Measurements from ENCODE around the gene IDH3A. TPM values are rescaled to one million over a fixed set of nuclear protein-coding genes. Genes with fewer than 3 reads are reported as not detected.

IDH3A gene
- total RNA-seq, 1 donor from 2014 or later, result 46.7 TPM

- no peaks in the 10 kb centered on the region for H3K9me3 Mint-ChIP-seq (ENCODE audit: unreplicated experiment)
- H3K27me3 Mint-ChIP-seq (ENCODE audit: unreplicated experiment), result no peaks in the 10 kb centered on the region
- H3K36me3 Mint-ChIP-seq (ENCODE audit: unreplicated experiment), result peaks cover 9% of the 10 kb centered on the region
- DNase-seq (ENCODE audit: extremely low spot score, unreplicated experiment), result no peak
- peak overlapping the region; percentile 1 for H3K27ac Mint-ChIP-seq (ENCODE audit: unreplicated experiment)
- H3K4me1 Mint-ChIP-seq (ENCODE audit: unreplicated experiment), result peaks cover 17% of the 10 kb centered on the region
- TF ChIP-seq CTCF (IDR thresholded peaks at IDR 0.05), result no peak
- no peak overlapping the region for H3K4me3 Mint-ChIP-seq (ENCODE audit: unreplicated experiment)
Measured at GRCh38 chr15:78155355-78155939, 6.3 kb downstream of the IDH3A start.

- DNase-seq (ENCODE audit: extremely low spot score, unreplicated experiment), result no peak
- H3K27me3 Mint-ChIP-seq (ENCODE audit: unreplicated experiment), result no peaks in the 10 kb centered on the region
- no peak overlapping the region for H3K4me3 Mint-ChIP-seq (ENCODE audit: unreplicated experiment)
- H3K27ac Mint-ChIP-seq (ENCODE audit: unreplicated experiment), result peak overlapping the region; percentile 31
- peaks cover 12% of the 10 kb centered on the region for H3K4me1 Mint-ChIP-seq (ENCODE audit: unreplicated experiment)
- no peak for TF ChIP-seq CTCF (IDR thresholded peaks at IDR 0.05)
- peaks cover 10% of the 10 kb centered on the region for H3K36me3 Mint-ChIP-seq (ENCODE audit: unreplicated experiment)
- H3K9me3 Mint-ChIP-seq (ENCODE audit: unreplicated experiment), result no peaks in the 10 kb centered on the region
Measured at GRCh38 chr15:78156653-78157052, 7.5 kb downstream of the IDH3A start.

DNA sequence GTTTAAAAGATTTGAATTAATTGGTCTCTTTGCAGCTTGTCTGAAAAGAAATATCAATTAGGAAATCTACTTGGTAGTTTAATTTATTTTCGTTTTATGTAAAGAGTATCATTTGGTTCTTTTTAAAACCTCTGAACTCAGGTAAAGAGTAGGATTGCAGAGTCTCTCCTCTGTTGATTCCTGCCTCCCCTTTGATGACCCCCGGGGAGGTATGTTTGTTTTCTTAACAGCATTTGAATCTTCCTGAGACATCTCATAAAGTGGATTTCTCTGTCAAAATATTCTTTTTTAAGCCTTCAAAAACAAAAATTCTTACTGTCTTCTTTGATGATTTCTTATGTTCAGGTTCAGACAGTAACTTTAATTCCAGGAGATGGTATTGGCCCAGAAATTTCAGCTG lies 8.0 kb downstream of the IDH3A start:
- Mint-ChIP-seq H3K9me3 (ENCODE audit: unreplicated experiment) (no peaks in the 10 kb centered on the region), H3K4me1 (ENCODE audit: unreplicated experiment) (peaks cover 12% of the 10 kb centered on the region), H3K36me3 (ENCODE audit: unreplicated experiment) (peaks cover 14% of the 10 kb centered on the region), H3K27ac (ENCODE audit: unreplicated experiment) (no peak overlapping the region), H3K27me3 (ENCODE audit: unreplicated experiment) (no peaks in the 10 kb centered on the region), H3K4me3 (ENCODE audit: unreplicated experiment) (no peak overlapping the region)
- TF ChIP-seq CTCF (IDR thresholded peaks at IDR 0.05), result no peak
- DNase-seq (ENCODE audit: extremely low spot score, unreplicated experiment), result no peak

- H3K4me3 Mint-ChIP-seq (ENCODE audit: unreplicated experiment), result no peak overlapping the region
- no peak for TF ChIP-seq CTCF (IDR thresholded peaks at IDR 0.05)
- H3K36me3 Mint-ChIP-seq (ENCODE audit: unreplicated experiment), result peaks cover 29% of the 10 kb centered on the region
- H3K9me3 Mint-ChIP-seq (ENCODE audit: unreplicated experiment), result no peaks in the 10 kb centered on the region
- DNase-seq (ENCODE audit: extremely low spot score, unreplicated experiment), result no peak
- peaks cover 12% of the 10 kb centered on the region for H3K4me1 Mint-ChIP-seq (ENCODE audit: unreplicated experiment)
- H3K27ac Mint-ChIP-seq (ENCODE audit: unreplicated experiment), result no peak overlapping the region
- H3K27me3 Mint-ChIP-seq (ENCODE audit: unreplicated experiment), result no peaks in the 10 kb centered on the region
Measured at GRCh38 chr15:78159395-78159794, 10.2 kb downstream of the IDH3A start.

DNA sequence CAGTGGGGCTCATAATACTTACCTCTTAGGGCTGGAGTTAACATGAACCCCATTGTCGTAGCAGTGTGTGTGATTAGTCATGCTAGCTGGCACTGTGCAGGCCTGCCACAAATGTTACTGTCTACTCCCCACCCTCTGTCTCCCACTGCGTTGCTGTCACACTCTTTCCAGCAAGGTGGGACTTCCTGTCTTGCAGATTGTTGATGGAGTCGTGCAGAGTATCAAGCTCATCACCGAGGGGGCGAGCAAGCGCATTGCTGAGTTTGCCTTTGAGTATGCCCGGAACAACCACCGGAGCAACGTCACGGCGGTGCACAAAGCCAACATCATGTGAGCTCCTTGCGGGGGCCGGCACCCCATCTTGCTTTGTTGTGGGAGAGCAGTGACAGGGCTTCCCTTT lies 12.9 kb downstream of the IDH3A start:
- H3K27me3 Mint-ChIP-seq (ENCODE audit: unreplicated experiment), result no peaks in the 10 kb centered on the region
- H3K27ac Mint-ChIP-seq (ENCODE audit: unreplicated experiment), result no peak overlapping the region
- no peak for TF ChIP-seq CTCF (IDR thresholded peaks at IDR 0.05)
- no peaks in the 10 kb centered on the region for H3K4me1 Mint-ChIP-seq (ENCODE audit: unreplicated experiment)
- DNase-seq (ENCODE audit: extremely low spot score, unreplicated experiment), result peak; percentile 44
- H3K9me3 Mint-ChIP-seq (ENCODE audit: unreplicated experiment), result no peaks in the 10 kb centered on the region
- H3K4me3 Mint-ChIP-seq (ENCODE audit: unreplicated experiment), result no peak overlapping the region
- peaks cover 44% of the 10 kb centered on the region for H3K36me3 Mint-ChIP-seq (ENCODE audit: unreplicated experiment)
